Stimulated activated CD4-positive, alpha-beta T cell treated with anti-CD3 and anti-CD28 coated beads, Interleukin-1b, Interleukin-23, amount 100 ng/mL, for 48 hours (primary cell): ENCODE data around the gene JAZF1.
"Not testable (repeated sequence)": the region's sequence is repeated elsewhere in the genome, so short reads cannot be mapped to it uniquely, and the experiment has no call there.

Experiments
- DNase-seq: peaks from one replicate; pipeline ENCODE4 v3.0.0-alpha.2; 2020

Gene JAZF1

DNA sequence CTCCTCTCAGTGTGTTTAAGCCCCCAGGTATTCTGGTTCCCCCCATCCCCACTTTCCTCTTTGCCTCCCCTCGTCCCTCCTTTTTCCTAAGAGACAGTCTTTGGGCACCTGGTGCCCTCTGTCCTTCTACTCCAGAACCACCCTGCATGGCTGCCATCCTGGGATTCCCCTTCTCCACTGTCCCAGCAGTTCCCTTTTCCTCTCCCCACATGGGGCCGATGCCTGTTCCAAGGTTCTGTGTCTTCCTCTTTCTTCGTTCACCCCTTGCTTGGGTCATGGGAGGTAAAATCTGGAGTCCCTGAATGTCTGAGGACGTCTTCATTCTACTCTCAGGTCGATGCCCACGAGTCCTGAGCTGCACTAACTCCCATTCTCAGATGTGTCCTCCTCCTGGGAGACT, 319.8 kb downstream of the JAZF1 start:
- DNase-seq, result no peak

DNA sequence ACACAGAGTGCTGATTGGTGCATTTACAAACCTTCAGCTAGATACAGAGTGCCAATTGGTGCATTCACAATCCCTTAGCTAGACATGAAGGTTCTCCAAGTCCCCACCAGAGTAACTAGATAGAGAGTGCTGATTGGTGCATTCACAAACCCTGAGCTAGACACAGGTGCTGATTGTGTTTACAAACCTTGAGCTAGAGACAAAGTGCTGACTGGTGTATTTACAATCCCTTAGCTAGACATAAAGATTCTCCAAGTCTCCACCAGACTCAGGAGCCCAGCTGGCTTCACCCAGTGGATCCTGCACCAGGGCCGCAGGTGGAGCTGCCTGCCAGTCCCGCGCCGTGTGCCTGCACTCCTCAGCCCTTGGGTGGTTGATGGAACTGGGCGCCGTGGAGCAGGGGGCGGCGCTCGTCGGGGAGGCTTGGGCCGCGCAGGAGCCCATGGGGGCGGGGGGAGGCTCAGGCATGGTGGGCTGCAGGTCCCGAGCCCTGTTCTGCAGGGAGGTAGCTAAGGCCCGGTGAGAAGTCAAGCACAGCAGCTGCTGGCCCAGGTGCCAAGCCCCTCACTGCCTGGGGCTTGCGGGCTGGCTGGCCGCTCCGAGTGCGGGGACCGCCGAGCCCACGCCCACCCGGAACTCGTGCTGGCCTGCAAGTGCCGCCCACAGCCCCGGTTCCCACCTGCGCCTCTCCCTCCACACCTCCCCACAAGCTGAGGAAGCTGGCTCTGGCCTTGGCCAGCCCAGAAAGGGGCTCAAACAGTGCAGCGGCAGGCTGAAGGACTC, 323.7 kb downstream of the JAZF1 start:
- DNase-seq, result not testable (repeated sequence)

GRCh38 chr7:27850531-27850930, 330.1 kb downstream of the JAZF1 start:
- no peak for DNase-seq

GRCh38 chr7:27846388-27846787, 334.2 kb downstream of the JAZF1 start:
- no peak for DNase-seq

GRCh38 chr7:27843584-27844305, 336.9 kb downstream of the JAZF1 start:
- no peak for DNase-seq

GRCh38 chr7:27842851-27843250, 337.7 kb downstream of the JAZF1 start:
- no peak for DNase-seq

DNA sequence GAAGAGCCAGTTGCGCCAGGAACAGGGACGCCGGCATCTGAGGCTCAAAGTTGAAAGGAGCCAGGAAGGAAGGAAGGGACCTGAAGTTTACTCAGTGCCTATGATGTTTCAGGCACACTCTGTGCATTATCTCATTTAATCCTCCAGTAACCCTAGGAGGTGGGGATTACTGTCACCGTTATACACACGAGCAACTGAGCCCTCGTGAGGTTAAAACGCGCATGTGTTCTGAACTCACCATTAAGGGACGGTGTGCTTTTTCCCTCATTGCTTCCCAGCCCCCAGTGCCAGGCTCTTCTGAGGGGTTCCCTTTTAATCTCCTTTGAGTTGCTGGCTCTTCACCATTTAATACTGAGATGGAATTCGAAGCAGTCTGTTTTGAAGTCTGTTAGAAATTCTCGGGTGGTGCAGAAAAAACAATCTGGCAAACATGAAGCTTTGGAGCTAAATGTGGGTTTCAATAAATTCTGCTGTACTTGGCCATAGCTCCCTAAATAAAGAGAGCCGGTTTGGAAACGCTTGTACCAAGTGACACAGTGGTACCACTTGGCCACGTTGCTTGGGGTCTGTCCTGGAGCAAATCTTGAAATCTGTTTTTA, 338.4 kb downstream of the JAZF1 start:
- DNase-seq, result no peak

GRCh38 chr7:27840760-27841364, 339.7 kb downstream of the JAZF1 start:
- no peak for DNase-seq

DNA sequence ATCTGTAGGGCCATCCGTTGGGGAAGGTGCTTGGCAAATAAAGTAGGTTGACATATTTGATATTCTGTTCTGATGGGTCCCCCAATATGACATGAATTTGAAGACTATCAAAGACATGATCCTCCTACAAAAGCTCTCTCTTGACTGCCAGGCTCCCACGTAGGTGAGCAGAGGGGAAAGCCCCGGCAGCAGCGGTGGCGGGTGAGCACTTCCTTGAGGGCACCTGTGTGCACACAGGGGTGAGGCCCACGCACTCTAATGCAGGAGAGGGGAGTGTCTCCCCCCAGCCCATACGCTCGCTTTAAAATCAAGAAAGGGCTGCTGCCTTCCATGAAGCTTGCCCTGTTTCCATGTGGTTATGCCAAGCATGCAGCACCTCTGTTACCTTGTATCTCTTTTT, 340.3 kb downstream of the JAZF1 start:
- DNase-seq, result peak; percentile 13

DNA sequence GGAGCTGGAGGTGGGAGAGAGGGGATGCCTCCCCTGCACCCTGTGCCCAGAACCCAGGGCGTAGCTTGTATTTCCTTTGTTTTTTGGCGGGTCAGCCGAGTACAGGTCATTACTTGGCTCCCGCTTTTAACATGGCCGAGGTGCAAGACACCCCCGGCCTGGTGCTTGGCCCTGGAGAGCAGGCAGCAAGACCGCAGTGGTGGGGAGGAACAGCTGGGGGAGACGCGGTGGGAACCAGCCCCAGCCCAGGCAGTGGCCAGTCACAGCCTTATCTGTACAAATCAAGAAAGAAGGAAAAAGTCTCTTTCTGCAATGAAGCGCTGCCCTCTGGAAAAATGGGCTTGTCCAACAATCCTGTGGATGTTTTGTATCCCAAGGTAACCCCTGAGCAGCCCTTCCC, 341.5 kb downstream of the JAZF1 start:
- DNase-seq, result no peak

DNA sequence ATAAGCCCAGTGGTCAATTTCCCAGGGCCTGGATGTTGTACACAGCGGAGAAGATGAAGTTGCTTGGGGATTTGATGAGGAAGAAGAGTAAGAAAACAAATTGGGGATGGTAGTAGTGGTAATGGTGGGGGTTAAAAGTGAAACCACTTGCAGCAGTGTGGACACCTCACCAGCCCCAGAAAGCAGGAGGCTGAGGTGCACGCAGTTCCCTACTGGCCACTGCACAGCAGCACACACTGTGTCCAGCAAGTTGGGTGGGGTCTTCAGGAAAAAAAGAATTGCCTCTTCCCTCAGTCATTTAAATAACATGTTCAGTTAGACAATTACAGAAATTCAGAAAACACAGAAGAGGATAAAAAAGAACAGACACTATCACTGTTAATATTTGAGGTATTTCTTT, 344.1 kb downstream of the JAZF1 start:
- no peak for DNase-seq

- DNase-seq, result no peak
These were observed 345.2 kb downstream of the JAZF1 start for GRCh38 chr7:27835376-27835775.

- DNase-seq, result no peak
These were observed 346.2 kb downstream of the JAZF1 start for GRCh38 chr7:27834179-27834921.

DNA sequence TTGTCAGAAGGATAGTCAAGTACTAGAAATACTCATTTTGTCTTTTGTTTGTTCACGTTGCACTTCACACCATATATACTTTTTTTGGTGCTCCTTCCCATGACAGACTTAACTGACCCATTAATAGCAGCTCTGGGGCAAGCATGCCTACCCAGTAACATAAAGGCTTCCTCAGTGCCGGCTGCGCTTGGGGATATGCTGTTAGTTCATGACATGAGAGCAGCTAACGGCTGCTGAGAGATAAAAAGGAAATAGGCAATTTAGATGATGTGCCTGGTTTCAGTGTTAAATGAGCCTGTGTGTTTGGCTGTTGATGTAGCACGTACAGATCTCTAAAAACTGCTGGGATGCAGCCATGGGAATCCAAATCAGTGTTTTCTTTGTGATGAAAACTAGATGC, 354.2 kb downstream of the JAZF1 start:
- DNase-seq, result no peak

- no peak for DNase-seq
These were observed 354.7 kb downstream of the JAZF1 start for GRCh38 chr7:27825891-27826290.

- DNase-seq, result no peak
These were observed 358.4 kb downstream of the JAZF1 start for GRCh38 chr7:27822245-27822644.

GRCh38 chr7:27812706-27813105, 367.9 kb downstream of the JAZF1 start:
- no peak for DNase-seq

DNA sequence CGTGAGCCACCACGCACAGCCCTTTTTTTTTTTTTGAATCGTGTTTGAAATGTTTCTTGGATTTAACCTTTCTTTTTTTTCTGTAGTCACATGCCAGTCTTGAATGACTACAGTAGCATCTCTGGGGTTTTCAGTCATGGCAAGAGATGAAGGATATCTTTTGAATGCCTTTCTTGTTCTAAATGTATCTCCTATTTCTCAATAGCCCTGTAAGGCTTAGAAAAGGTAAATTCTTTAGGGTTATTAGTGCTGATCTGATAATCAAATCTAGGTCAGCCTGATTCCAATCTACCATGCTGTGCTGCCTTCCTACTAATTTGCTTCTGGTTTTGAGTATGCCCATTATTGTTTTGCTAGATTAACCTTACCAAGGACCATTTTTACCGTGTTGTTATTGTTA, 370.4 kb downstream of the JAZF1 start:
- no peak for DNase-seq

GRCh38 chr7:27808626-27809025, 372.0 kb downstream of the JAZF1 start:
- DNase-seq, result no peak

DNA sequence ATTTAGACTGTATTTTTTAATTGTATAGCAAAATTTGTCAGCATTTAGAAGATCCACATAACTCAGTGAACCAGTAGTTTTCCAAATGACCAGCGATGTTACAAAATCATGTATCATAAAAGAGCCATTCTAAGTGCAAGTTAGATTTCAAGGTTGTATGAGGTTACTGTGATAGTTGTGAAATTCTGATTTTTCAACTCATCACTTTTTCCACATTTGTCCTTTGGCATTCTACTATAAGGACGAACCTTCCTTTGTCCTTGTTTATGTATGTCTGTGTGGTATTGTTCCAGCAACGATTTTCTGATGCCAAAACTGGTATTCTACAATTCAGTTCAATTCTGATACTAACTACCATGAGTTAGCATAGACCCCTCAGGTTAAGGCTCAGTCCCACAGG, 376.5 kb downstream of the JAZF1 start:
- DNase-seq, result no peak

- no peak for DNase-seq
These were observed 377.6 kb downstream of the JAZF1 start for GRCh38 chr7:27802999-27803398.

- DNase-seq, result no peak
These were observed 381.4 kb downstream of the JAZF1 start for GRCh38 chr7:27799212-27799611.

- no peak for DNase-seq
These were observed 384.6 kb downstream of the JAZF1 start for GRCh38 chr7:27795977-27796376.
